Ovary (tissue), 3 donors: ENCODE data around the gene PROK2.

Experiments used
- CTCF ChIP-seq, 3 donors: fragments of 450-650 bp in 2 of 3; fragments of 200-600 bp in 1 of 3; IDR thresholded peaks; one replicate each; pipeline versions ENCODE4 v1.5.1 to v1.8.0; 2016 to 2022; ENCODE audit warnings: antibody characterized with exemption in 3 of 3, mild to moderate bottlenecking in 1 of 3
- POLR2A ChIP-seq: fragments of 450-650 bp; IDR thresholded peaks from one replicate; pipeline ENCODE4 v1.6.1; 2017; ENCODE audit warnings: antibody characterized with exemption, mild to moderate bottlenecking, moderate library complexity
- donor health status: DM: no; HTN: no; CAD: no.

- TF ChIP-seq CTCF (IDR thresholded peaks at IDR 0.05) (no peak), POLR2A (no peak)
Observed at GRCh38 chr3:71816767-71817156, 31.8 kb upstream of the PROK2 start.
